Central memory CD8-positive, alpha-beta T cell (primary cell): ENCODE results near the gene CMSS1.

ENCODE experiments used
- ATAC-seq: fragments of 150-1000 bp; cut with Tn5 transposase; replicated peaks from 2 replicates; pipeline ENCODE4 v1.10.0; 2022; ENCODE audit warnings: mild to moderate bottlenecking, moderate FRiP score, moderate number of reproducible peaks; ENCODE audit not compliant: poor library complexity, severe bottlenecking; ENCODE audit errors: extremely low read depth
- DNase-seq, 2 donors: peaks; one replicate each; pipeline ENCODE4 v3.0.0; 2021; ENCODE audit warnings: low spot score in 2 of 2
- H3K27ac Mint-ChIP-seq: one replicate; pipeline ENCODE4 v1.8.0; 2022; ENCODE audit warnings: low read depth, mild to moderate bottlenecking, moderate library complexity, mixed read lengths
- H3K27me3 Mint-ChIP-seq: one replicate; pipeline ENCODE4 v1.8.0; 2022; ENCODE audit warnings: mixed read lengths
- H3K36me3 Mint-ChIP-seq: one replicate; pipeline ENCODE4 v1.8.0; 2022; ENCODE audit warnings: mild to moderate bottlenecking, moderate library complexity, mixed read lengths; ENCODE audit not compliant: insufficient read depth
- H3K4me1 Mint-ChIP-seq: one replicate; pipeline ENCODE4 v1.8.0; 2022; ENCODE audit warnings: mixed read lengths
- H3K4me3 Mint-ChIP-seq: one replicate; pipeline ENCODE4 v1.8.0; 2022; ENCODE audit warnings: mild to moderate bottlenecking, moderate library complexity, mixed read lengths
- H3K9me3 Mint-ChIP-seq: one replicate; pipeline ENCODE4 v1.8.0; 2022; ENCODE audit warnings: mixed read lengths

Gene CMSS1

GRCh38 chr3:99817437-99818240 lies at the start of gene CMSS1:
Gene CMSS1 (plus strand): TSS chr3:99817862.
- DNase-seq (peak; percentile 93 to 98), ATAC-seq (peak; percentile 93)
- Mint-ChIP-seq H3K9me3 (no peaks in the 10 kb centered on the region), H3K27ac (peak within 1 kb of the TSS; percentile 100), H3K36me3 (peaks cover 9% of the 10 kb centered on the region), H3K4me1 (peaks cover 44% of the 10 kb centered on the region), H3K27me3 (no peaks in the 10 kb centered on the region), H3K4me3 (peak within 1 kb of the TSS; percentile 99)

DNA sequence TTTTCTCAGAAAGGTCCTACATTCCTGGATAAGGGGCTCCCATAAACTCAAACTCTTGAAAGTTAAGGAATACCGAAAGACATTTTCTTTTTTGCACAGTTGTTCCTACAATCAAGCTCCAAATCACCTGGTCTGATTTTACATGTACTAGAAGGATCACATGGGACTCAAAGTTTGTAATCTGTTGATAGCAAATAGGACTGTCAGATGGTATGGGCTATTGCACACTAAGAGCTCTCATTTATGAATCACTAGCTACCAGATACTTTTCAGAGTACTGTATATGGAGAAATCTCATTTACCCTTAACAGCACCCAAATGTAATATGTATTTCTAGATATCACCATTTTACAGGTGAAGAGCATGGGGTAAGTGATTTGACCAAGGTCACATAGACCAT lies 49.5 kb upstream of the CMSS1 start:
- no peak for DNase-seq
- Mint-ChIP-seq H3K9me3 (no peaks in the 10 kb centered on the region), H3K27me3 (peaks cover 11% of the 10 kb centered on the region), H3K27ac (no peak overlapping the region), H3K36me3 (peaks cover 2% of the 10 kb centered on the region), H3K4me3 (no peak overlapping the region), H3K4me1 (no peaks in the 10 kb centered on the region)
- no peak for ATAC-seq

DNA sequence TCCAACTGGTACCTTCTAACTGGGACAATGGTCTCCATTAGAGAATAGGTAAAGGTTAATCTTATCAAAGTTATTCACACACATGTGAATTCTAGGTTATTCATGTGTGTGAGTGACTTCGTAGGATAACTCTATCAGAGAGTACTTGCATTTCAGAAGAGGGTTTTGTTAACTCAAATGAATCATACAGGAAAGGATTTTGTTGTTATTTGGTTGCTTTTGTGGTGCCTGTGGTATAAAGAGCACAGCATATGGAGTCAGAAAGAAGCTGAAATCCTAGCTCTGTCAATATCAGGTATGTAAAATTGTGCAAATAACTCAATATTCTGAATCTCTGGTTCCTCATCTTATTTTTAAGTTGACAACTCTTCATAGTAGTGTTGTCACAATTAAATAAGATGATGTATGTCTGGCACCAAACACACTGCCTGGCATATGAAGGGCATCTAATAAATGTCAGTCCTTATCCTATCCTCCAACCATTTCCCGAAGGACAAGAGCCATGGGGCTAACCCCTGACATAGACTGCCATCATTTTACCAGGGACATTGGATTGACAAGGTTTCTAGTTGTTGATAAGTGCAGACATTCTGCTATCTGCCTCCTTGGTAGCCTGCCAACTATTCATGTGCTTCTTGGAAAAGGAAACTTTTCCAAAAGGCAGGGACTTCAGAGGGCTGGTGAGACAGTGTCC lies 48.7 kb upstream of the CMSS1 start:
- Mint-ChIP-seq H3K4me1 (no peaks in the 10 kb centered on the region), H3K27me3 (peaks cover 11% of the 10 kb centered on the region), H3K27ac (no peak overlapping the region), H3K36me3 (peaks cover 2% of the 10 kb centered on the region), H3K4me3 (no peak overlapping the region), H3K9me3 (no peaks in the 10 kb centered on the region)
- ATAC-seq (no peak), DNase-seq (no peak)

GRCh38 chr3:99772171-99772570 lies 45.5 kb upstream of the CMSS1 start:
- H3K36me3 Mint-ChIP-seq = peaks cover 2% of the 10 kb centered on the region
- peaks cover 7% of the 10 kb centered on the region for H3K4me1 Mint-ChIP-seq
- no peak overlapping the region for H3K27ac Mint-ChIP-seq
- ATAC-seq (no peak), DNase-seq (no peak)
- H3K9me3 Mint-ChIP-seq = no peaks in the 10 kb centered on the region
- peaks cover 34% of the 10 kb centered on the region for H3K27me3 Mint-ChIP-seq
- no peak overlapping the region for H3K4me3 Mint-ChIP-seq

DNA sequence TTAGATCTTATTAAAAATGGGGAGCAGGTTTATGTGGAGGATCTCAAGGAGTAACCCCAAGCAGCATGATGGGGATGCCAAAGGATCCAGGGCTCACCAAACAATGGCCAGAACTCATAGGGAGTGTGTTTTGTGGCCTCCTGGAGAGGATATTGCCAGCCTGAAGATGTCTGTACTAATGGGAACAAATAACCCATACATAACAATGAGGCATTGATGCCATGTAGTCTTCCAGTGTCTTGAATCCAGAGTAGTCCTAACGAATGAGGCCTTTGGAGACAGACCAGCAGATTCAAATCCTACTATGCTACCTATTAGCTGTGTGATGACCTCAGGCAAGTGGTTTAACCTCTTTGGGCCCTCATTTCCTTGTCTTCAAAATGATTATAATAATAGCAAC lies 45.0 kb upstream of the CMSS1 start:
- H3K4me1 Mint-ChIP-seq = peaks cover 7% of the 10 kb centered on the region
- H3K27ac Mint-ChIP-seq = no peak overlapping the region
- H3K4me3 Mint-ChIP-seq = no peak overlapping the region
- H3K36me3 Mint-ChIP-seq = peaks cover 2% of the 10 kb centered on the region
- ATAC-seq (no peak), DNase-seq (no peak)
- H3K9me3 Mint-ChIP-seq = no peaks in the 10 kb centered on the region
- peaks cover 39% of the 10 kb centered on the region for H3K27me3 Mint-ChIP-seq

- Mint-ChIP-seq H3K9me3 (no peaks in the 10 kb centered on the region), H3K36me3 (peaks cover 3% of the 10 kb centered on the region), H3K27ac (no peak overlapping the region), H3K4me1 (peaks cover 7% of the 10 kb centered on the region), H3K27me3 (peaks cover 47% of the 10 kb centered on the region), H3K4me3 (no peak overlapping the region)
- ATAC-seq (no peak), DNase-seq (no peak)
Measured at GRCh38 chr3:99774467-99774866, 43.2 kb upstream of the CMSS1 start.

- no peak overlapping the region for H3K27ac Mint-ChIP-seq
- no peak overlapping the region for H3K4me3 Mint-ChIP-seq
- no peak for ATAC-seq
- DNase-seq = no peak
- H3K9me3 Mint-ChIP-seq = no peaks in the 10 kb centered on the region
- H3K27me3 Mint-ChIP-seq = peaks cover 56% of the 10 kb centered on the region
- H3K36me3 Mint-ChIP-seq = peaks cover 3% of the 10 kb centered on the region
- peaks cover 7% of the 10 kb centered on the region for H3K4me1 Mint-ChIP-seq
Measured at GRCh38 chr3:99776516-99777209, 41.0 kb upstream of the CMSS1 start.

- Mint-ChIP-seq H3K9me3 (no peaks in the 10 kb centered on the region), H3K36me3 (peaks cover 3% of the 10 kb centered on the region), H3K4me3 (no peak overlapping the region), H3K27ac (no peak overlapping the region), H3K4me1 (peaks cover 7% of the 10 kb centered on the region), H3K27me3 (peaks cover 61% of the 10 kb centered on the region)
- DNase-seq (no peak), ATAC-seq (no peak)
Measured at GRCh38 chr3:99777210-99777549, 40.5 kb upstream of the CMSS1 start.

GRCh38 chr3:99777708-99778107 lies 40.0 kb upstream of the CMSS1 start:
- no peaks in the 10 kb centered on the region for H3K9me3 Mint-ChIP-seq
- H3K27ac Mint-ChIP-seq = no peak overlapping the region
- H3K36me3 Mint-ChIP-seq = peaks cover 3% of the 10 kb centered on the region
- no peak overlapping the region for H3K4me3 Mint-ChIP-seq
- peaks cover 62% of the 10 kb centered on the region for H3K27me3 Mint-ChIP-seq
- ATAC-seq = no peak
- H3K4me1 Mint-ChIP-seq = peaks cover 7% of the 10 kb centered on the region
- no peak for DNase-seq

DNA sequence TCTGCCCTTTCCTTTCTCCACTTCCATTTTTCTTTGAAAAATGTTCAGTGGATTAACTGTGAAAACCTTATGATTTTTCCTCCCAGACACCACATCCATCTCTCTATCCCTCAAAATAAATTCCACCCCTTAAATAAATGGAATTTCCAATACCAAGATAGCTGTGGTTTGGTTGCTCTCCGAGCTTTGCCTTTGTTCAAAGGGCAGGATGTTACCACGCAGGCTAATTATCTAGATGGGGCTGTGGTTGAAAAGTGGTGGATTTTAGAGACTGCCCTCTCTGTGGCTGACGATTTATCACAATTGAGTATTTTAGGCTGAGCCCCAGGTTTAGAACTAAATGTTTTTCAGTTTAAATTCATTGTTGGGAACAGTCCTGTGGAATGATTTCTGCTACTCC lies 36.9 kb upstream of the CMSS1 start:
- H3K36me3 Mint-ChIP-seq = peaks cover 1% of the 10 kb centered on the region
- no peak overlapping the region for H3K4me3 Mint-ChIP-seq
- H3K4me1 Mint-ChIP-seq = peaks cover 7% of the 10 kb centered on the region
- DNase-seq (no peak), ATAC-seq (no peak)
- H3K9me3 Mint-ChIP-seq = no peaks in the 10 kb centered on the region
- H3K27me3 Mint-ChIP-seq = peaks cover 62% of the 10 kb centered on the region
- no peak overlapping the region for H3K27ac Mint-ChIP-seq

DNA sequence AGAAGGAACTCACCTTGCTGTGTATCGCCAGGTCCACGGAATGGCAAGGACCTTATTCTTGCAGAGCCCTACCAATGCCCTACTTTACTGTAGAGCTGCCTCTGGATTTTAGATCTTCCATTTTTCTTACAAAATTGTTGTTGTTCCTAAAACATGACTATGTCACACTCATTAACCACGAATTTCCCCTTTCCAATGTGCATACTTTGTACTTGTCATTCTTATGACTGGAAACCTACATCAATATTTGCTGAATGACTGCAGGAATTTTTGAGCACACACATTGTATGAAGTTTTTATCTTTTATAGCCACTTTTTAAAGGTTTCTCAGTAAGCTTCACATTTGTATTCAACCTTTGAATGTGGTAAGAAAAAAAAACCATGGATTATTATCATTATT lies 35.9 kb upstream of the CMSS1 start:
- DNase-seq = no peak
- Mint-ChIP-seq H3K4me3 (no peak overlapping the region), H3K27me3 (peaks cover 52% of the 10 kb centered on the region), H3K9me3 (no peaks in the 10 kb centered on the region), H3K4me1 (no peaks in the 10 kb centered on the region), H3K27ac (no peak overlapping the region), H3K36me3 (peaks cover 1% of the 10 kb centered on the region)
- ATAC-seq = no peak

DNA sequence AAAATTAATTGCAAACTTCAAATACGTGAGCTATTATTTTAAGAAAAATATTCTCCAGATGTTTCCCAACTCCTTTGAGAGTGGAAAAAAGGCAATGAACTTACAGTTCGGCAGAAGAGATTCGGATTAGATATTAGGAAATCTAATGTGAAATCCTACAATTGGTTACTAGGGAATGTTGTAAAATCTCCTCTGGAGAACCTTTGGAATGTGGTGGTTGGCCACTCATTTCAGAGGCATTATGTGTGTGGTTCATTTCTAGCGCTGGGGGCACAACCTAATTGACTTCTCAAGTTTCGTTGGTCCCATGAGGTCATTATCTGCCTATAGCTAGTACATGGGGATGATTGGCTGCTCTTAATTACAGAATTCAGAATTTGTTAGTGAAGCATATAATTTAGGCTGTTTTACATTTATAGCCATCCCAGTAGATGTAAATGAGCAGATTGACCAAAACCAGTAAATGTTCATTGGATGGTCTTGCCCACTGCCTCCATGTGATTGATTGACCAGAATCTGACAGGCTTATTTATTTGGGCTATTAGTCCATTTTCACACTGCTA lies 34.6 kb upstream of the CMSS1 start:
- no peaks in the 10 kb centered on the region for H3K4me1 Mint-ChIP-seq
- ATAC-seq = no peak
- no peak for DNase-seq
- H3K36me3 Mint-ChIP-seq = no peaks in the 10 kb centered on the region
- H3K9me3 Mint-ChIP-seq = no peaks in the 10 kb centered on the region
- H3K27me3 Mint-ChIP-seq = peaks cover 39% of the 10 kb centered on the region
- H3K4me3 Mint-ChIP-seq = no peak overlapping the region
- no peak overlapping the region for H3K27ac Mint-ChIP-seq
